KMS-11 (cell line): Measurements from ENCODE around the gene MNT.

Experiments used
- H2AFZ ChIP-seq: fragments of 200-600 bp; sonication (generic); 2 replicates; pipeline ENCODE4 v1.6.1; 2016; ENCODE audit warnings: antibody characterized with exemption, mixed run types, low read depth
- H3K27ac ChIP-seq: fragments of 200-600 bp; sonication (generic); 2 replicates; pipeline ENCODE4 v1.6.1; 2016; ENCODE audit warnings: mild to moderate bottlenecking, mixed run types
- H3K27me3 ChIP-seq: fragments of 200-600 bp; sonication (generic); 2 replicates; pipeline ENCODE4 v1.6.1; 2017; ENCODE audit warnings: mild to moderate bottlenecking, low read depth, mixed run types, moderate library complexity; ENCODE audit not compliant: insufficient read depth
- H3K36me3 ChIP-seq: fragments of 200-600 bp; sonication (generic); 2 replicates; pipeline ENCODE4 v1.6.1; 2017; ENCODE audit warnings: mild to moderate bottlenecking, mixed run types; ENCODE audit not compliant: insufficient read depth
- H3K4me1 ChIP-seq: fragments of 200-600 bp; sonication (generic); 2 replicates; pipeline ENCODE4 v1.6.1; 2016; ENCODE audit warnings: mild to moderate bottlenecking, low read depth, mixed run types; ENCODE audit not compliant: poor library complexity, severe bottlenecking
- H3K4me2 ChIP-seq: fragments of 200-600 bp; sonication (generic); 2 replicates; pipeline ENCODE4 v1.7.0; 2016; ENCODE audit warnings: mild to moderate bottlenecking, mixed run types
- H3K4me3 ChIP-seq: fragments of 200-600 bp; sonication (generic); IDR thresholded peaks from 2 replicates; pipeline ENCODE4 v1.6.1; 2017; ENCODE audit warnings: low read depth, low read length, mixed read lengths; ENCODE audit not compliant: insufficient read depth
- H3K79me2 ChIP-seq: fragments of 200-600 bp; sonication (generic); 2 replicates; pipeline ENCODE4 v1.6.1; 2016; ENCODE audit warnings: low read depth, mixed run types; ENCODE audit not compliant: insufficient read depth
- H3K9ac ChIP-seq: fragments of 200-600 bp; sonication (generic); 2 replicates; pipeline ENCODE4 v1.6.1; 2016; ENCODE audit warnings: mild to moderate bottlenecking, mixed run types
- H4K20me1 ChIP-seq: fragments of 200-600 bp; sonication (generic); 2 replicates; pipeline ENCODE4 v1.6.1; 2016; ENCODE audit warnings: mild to moderate bottlenecking, mixed run types; ENCODE audit not compliant: insufficient read depth
- TF ChIP-seq, protein P1 (sequence below): fragments of 200-600 bp; sonication (generic); conservative IDR thresholded peaks from 2 replicates; pipeline ENCODE4 v1.6.1; 2017; ENCODE audit warnings: low read depth, mild to moderate bottlenecking, antibody characterized with exemption, low read length, moderate library complexity, mixed read lengths

The MNT gene

DNA sequence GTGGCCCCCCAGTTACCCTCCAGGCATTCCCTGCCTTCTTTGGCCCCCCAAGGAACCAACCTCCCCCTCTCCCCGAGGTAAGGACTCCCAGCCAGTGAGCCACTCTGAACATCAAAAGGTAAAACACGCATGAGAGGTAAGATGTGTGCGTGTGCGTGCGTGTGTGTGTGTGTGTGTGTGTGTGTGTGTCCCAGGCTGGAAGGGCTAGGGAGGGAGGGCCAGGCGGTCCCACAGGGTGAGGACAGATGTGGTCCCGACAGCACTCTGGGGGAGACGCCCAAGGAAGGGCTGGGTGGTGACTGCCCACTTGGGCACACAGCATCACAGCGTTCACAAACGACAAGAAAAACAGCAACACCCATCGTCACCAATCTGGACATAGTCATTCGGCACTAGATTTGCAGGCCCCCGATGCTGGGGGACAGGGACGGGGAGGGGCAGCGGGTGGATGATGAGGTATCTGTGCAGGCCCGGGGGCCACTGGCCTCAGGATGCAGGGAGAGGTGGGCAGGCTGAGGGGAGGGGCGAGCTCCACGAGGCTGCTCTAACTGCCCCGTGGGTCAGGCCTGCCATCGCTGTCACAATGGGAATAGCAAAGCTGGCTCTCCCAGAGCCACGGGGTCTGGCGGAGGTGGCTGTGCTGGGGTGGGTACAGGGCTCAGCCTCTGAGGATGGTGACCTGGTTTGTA lies 16.3 kb downstream of the MNT start:
- Histone ChIP-seq H4K20me1 (no peaks in the 10 kb centered on the region), H3K9ac (no peak overlapping the region), H2AFZ (no peak overlapping the region), H3K4me1 (peaks cover 6% of the 10 kb centered on the region), H3K79me2 (no peaks in the 10 kb centered on the region), H3K4me3 (no peak overlapping the region), H3K36me3 (no peaks in the 10 kb centered on the region), H3K4me2 (no peak overlapping the region), H3K27ac (no peak overlapping the region), H3K27me3 (no peaks in the 10 kb centered on the region)
- TF ChIP-seq, protein P1, sequence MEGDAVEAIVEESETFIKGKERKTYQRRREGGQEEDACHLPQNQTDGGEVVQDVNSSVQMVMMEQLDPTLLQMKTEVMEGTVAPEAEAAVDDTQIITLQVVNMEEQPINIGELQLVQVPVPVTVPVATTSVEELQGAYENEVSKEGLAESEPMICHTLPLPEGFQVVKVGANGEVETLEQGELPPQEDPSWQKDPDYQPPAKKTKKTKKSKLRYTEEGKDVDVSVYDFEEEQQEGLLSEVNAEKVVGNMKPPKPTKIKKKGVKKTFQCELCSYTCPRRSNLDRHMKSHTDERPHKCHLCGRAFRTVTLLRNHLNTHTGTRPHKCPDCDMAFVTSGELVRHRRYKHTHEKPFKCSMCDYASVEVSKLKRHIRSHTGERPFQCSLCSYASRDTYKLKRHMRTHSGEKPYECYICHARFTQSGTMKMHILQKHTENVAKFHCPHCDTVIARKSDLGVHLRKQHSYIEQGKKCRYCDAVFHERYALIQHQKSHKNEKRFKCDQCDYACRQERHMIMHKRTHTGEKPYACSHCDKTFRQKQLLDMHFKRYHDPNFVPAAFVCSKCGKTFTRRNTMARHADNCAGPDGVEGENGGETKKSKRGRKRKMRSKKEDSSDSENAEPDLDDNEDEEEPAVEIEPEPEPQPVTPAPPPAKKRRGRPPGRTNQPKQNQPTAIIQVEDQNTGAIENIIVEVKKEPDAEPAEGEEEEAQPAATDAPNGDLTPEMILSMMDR, result no peak

DNA sequence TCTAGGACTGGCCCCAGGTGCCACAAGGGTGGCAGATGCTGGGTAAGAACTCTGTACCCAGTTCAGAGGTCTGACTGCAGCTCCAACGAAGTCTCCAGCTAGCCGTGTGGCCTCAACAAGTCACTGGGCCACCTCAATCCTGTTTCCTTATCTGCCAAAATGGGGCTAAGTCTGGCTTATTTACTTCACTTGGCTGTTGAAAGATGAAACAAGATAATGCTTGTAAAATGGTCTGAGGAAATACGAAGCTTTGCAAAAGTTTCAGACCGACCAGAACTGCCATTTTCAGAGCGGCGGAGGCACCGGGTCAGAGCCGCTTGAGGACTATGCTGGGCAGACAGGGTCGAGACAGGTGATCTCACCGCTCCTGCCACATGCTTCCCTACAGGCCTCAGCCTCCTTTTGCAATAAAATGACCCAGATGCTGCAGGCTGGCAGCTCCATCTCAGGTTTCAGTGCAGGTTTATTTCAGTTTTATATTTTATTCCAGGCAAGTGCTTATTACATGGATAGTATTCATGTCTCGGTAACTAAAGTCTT lies 17.2 kb downstream of the MNT start:
- peaks cover 6% of the 10 kb centered on the region for H3K4me1 ChIP-seq
- H3K4me3 ChIP-seq, result no peak overlapping the region
- H3K27me3 ChIP-seq, result no peaks in the 10 kb centered on the region
- H3K9ac ChIP-seq, result no peak overlapping the region
- no peaks in the 10 kb centered on the region for H4K20me1 ChIP-seq
- no peaks in the 10 kb centered on the region for H3K79me2 ChIP-seq
- no peaks in the 10 kb centered on the region for H3K36me3 ChIP-seq
- H3K4me2 ChIP-seq, result no peak overlapping the region
- no peak overlapping the region for H3K27ac ChIP-seq
- no peak overlapping the region for H2AFZ ChIP-seq
- TF ChIP-seq, protein P1, result no peak

DNA sequence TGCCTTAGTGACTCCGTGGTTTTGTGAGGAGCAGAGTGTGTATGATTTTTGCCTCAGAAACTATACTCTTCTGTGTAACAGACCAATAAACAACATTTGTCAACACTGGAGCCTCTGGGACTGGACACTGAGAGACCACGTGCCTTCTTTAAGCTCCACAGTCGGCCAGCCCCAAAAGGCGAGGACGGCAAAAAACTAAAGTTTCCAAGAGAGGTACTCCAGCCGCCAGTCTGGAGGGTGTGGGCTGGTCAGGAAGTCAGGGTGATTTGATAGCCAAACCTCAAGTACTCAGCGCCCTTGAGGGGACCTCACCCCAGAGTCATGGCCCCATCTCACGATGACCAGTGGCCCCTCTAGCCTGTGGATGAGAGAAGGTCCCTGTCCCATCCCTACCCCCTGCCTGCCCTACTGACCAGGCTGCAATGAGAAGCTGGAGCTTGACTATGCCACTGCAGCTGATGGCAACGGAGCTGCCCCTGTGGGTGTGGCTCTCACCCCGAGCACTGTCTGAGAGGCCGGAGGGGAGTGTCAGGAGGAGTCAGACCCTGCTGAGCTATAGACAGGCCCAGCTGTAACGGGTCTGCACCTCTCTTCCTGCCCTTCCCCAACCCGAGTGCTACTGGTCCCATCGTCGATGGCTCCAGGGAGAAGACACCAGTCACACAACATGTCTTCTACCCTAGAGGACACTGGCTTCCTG lies 19.8 kb downstream of the MNT start:
- TF ChIP-seq, protein P1, result no peak
- H4K20me1 ChIP-seq, result no peaks in the 10 kb centered on the region
- no peak overlapping the region for H2AFZ ChIP-seq
- no peak overlapping the region for H3K4me3 ChIP-seq
- H3K79me2 ChIP-seq, result no peaks in the 10 kb centered on the region
- peaks cover 6% of the 10 kb centered on the region for H3K4me1 ChIP-seq
- no peak overlapping the region for H3K9ac ChIP-seq
- H3K27ac ChIP-seq, result no peak overlapping the region
- no peak overlapping the region for H3K4me2 ChIP-seq
- no peaks in the 10 kb centered on the region for H3K27me3 ChIP-seq
- H3K36me3 ChIP-seq, result no peaks in the 10 kb centered on the region

DNA sequence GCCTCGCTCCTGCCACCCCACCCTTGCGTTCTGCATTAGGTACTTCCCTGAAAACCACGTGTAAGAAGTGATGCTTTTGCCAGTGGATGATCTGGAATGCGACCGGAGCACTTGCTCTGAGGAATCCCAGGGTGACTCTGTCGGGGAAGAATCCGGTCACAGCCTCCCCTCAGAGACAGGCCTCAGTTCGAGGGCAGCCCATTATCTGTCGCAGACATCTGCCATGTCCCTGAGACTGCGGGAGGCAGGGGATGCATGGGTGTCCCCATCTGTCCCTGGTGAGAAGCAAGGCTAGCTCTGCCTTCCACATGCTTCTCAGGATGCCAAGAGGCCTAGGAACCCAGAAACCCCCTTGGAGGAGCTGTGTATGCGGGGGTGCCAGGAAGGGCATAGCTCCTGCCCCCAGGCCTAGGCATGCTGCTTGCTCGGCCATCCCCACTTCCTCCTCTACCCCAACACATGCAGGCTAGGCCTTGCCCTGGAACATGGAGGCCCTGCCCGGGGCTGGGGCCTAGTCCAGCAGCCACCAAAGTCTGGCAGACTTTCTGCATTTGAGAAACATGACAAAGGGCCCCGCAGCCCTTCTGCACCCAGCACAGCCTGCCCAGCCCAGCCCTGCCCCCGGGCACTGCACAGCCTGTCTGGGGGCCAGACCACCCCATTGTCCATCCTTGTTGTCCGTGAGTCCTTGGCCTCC lies 20.5 kb downstream of the MNT start:
- no peak overlapping the region for H2AFZ ChIP-seq
- H4K20me1 ChIP-seq, result no peaks in the 10 kb centered on the region
- TF ChIP-seq, protein P1, result no peak
- no peaks in the 10 kb centered on the region for H3K27me3 ChIP-seq
- no peak overlapping the region for H3K4me2 ChIP-seq
- no peak overlapping the region for H3K9ac ChIP-seq
- no peaks in the 10 kb centered on the region for H3K36me3 ChIP-seq
- H3K4me1 ChIP-seq, result peaks cover 6% of the 10 kb centered on the region
- no peak overlapping the region for H3K27ac ChIP-seq
- H3K4me3 ChIP-seq, result no peak overlapping the region
- H3K79me2 ChIP-seq, result no peaks in the 10 kb centered on the region
